Naive thymus-derived CD8-positive, alpha-beta T cell (primary cell): ENCODE results near the gene RNASE4. TPM values are rescaled to one million over a fixed set of nuclear protein-coding genes. Genes with fewer than 3 reads are reported as not detected.
A peak's percentile ranks its signal among the peaks of the same experiment; 100 is the strongest.
"Not testable (repeated sequence)": the region's sequence is repeated elsewhere in the genome, so short reads cannot be mapped to it uniquely, and the experiment has no call there.

Experiments
- ATAC-seq, 2 donors: fragments of 150-1000 bp; cut with Tn5 transposase in 1 of 2; sonication (Bioruptor Pico), chemical (Tn5 transposase) in 1 of 2; 1 replicate in 1 of 2; 2 replicates in 1 of 2; pipeline ENCODE4 v1.10.0; 2021; ENCODE audit warnings: mild to moderate bottlenecking in 2 of 2, moderate library complexity in 2 of 2
- POLR2A ChIA-PET: fragments of 350-600 bp; sonication (Branson Sonifier 250); formaldehyde crosslinking; loops from one replicate; lab custom pipeline; 2021; ENCODE audit warnings: antibody characterized with exemption; lab: Charles Lee
- DNase-seq, 10 donors: peaks; one replicate each; pipeline versions ENCODE4 v3.0.0 to v3.0.0-alpha.2; 2020 to 2022
- H3K27ac Mint-ChIP-seq, 10 donors: one replicate each; pipeline ENCODE4 v1.8.0; 2020 to 2022; ENCODE audit warnings: mild to moderate bottlenecking in 10 of 10, mixed read lengths in 10 of 10, moderate library complexity in 4 of 10, inconsistent platforms in 1 of 10
- H3K27me3 Mint-ChIP-seq, 5 donors: one replicate each; pipeline ENCODE4 v1.8.0; 2021 to 2022; ENCODE audit warnings: mixed read lengths in 5 of 5
- H3K36me3 Mint-ChIP-seq, 3 donors: one replicate each; pipeline ENCODE4 v1.8.0; 2020 to 2022; ENCODE audit warnings: mixed read lengths in 3 of 3, mild to moderate bottlenecking in 2 of 3, inconsistent platforms in 1 of 3
- H3K4me1 Mint-ChIP-seq, 4 donors: one replicate each; pipeline ENCODE4 v1.8.0; 2021 to 2022; ENCODE audit warnings: mixed read lengths in 4 of 4
- H3K4me3 Mint-ChIP-seq, 10 donors: one replicate each; pipeline ENCODE4 v1.8.0; 2020 to 2022; ENCODE audit warnings: mild to moderate bottlenecking in 10 of 10, mixed read lengths in 10 of 10, moderate library complexity in 6 of 10, inconsistent platforms in 1 of 10
- H3K9me3 Mint-ChIP-seq, 9 donors: one replicate each; pipeline ENCODE4 v1.8.0; 2020 to 2022; ENCODE audit warnings: mixed read lengths in 9 of 9, mild to moderate bottlenecking in 3 of 9, inconsistent platforms in 1 of 9, moderate library complexity in 1 of 9
- polyA plus RNA-seq, 3 donors: library from polyadenylated mRNA; unstranded; fragments of 300-500 nt; fragmentation: Illumina TruSeq; gene quantifications; one replicate each; pipeline ENCODE4 v1.2.3, GENCODE V29; 2021
- total RNA-seq, 8 experiments: library from RNA in 2 of 8; stranded (reverse) in 2 of 8; gene quantifications; one replicate each; pipeline ENCODE4 v1.2.3 and lab custom pipeline; 2021 to 2026

RNASE4 gene
- total and polyA plus RNA-seq, 5 experiments from 2014 or later, result 0.46 to 0.63 TPM; not detected in 3

DNA sequence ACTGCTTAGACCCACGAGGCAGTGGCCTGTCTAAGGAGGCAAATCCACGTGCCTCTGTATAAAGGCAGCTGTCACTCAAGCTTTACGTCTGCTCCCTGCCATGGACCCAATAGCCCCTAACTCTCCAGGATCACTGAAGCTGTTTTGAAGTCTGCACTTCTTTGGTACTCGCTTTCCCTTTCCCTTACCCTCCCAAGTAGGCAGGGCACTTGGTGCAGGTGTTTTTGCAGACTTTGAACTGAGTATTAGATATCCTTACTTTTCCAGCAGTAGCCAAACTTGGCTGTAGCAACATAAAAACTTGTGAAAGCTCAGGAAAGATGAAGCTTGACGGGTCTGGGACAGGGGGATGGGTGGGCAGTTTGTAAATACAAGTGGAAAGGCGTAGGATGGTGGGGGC is 25.0 kb upstream of the RNASE4 start:
- H3K27me3 Mint-ChIP-seq, result peaks cover 30 to 70% (median 40%) of the 10 kb centered on the region in 5 donors
- H3K27ac Mint-ChIP-seq, result no peak overlapping the region
- no peaks in the 10 kb centered on the region for H3K36me3 Mint-ChIP-seq
- H3K4me1 Mint-ChIP-seq, result peaks cover 21 to 40% (median 33%) of the 10 kb centered on the region in 4 donors
- POLR2A ChIA-PET, result no interaction called here
- H3K9me3 Mint-ChIP-seq, result no peaks in the 10 kb centered on the region
- DNase-seq, result no peak
- no peak for ATAC-seq
- no peak overlapping the region for H3K4me3 Mint-ChIP-seq

DNA sequence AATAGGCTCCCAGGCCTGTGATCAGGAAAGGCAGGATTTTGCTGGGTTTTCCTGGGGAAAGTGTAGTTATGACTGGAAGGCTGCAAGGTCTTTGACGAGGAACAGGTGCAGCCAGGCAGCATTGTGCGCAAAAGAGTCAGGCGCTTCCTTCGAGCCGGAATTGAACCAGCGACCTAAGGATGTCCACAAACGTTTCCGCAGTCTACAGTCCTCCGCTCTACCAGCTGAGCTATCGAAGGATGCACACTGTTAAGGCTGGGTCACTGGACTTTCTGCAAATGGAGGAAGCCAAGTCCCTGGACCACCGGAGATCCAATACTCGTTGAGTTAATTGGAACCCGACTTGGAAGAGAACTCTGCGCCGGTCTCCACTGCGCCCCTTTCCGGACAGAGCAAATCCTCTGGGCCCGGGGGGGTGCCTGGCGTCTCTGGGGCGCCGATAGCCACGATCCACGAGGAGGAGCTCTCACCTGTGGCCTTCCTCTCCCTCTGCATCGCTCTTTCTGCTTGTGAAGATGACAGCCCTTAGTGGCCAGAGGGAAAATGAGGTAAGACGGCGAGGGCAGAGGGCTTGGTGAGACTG is 24.5 kb upstream of the RNASE4 start:
- Mint-ChIP-seq H3K27me3 (peaks cover 27 to 64% (median 36%) of the 10 kb centered on the region in 5 donors), H3K9me3 (no peaks in the 10 kb centered on the region), H3K27ac (peak overlapping the region in 1 of 10 donors; percentile 16), H3K4me1 (peaks cover 20 to 38% (median 32%) of the 10 kb centered on the region in 4 donors), H3K36me3 (no peaks in the 10 kb centered on the region), H3K4me3 (no peak overlapping the region)
- ATAC-seq (no peak), DNase-seq (no peak)
- POLR2A ChIA-PET, result no interaction called here

DNA sequence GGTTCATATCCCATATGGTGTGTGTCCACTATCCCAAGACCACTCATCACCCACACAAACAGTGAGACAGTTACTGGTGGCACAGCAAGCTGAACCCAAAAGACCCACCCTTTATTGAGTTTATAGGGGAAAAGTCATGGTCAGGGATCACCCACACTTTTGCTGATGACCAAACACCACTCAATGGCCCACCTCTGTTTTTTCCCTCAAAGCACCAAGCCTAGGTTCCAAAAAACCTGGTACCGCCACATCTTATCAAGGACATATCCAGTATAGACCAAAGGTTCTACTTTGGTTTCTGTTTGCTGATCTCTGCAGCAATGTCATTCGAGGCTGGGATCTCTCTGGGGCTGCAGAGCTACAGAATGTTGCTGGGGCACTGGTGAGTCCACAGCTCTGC is 23.2 kb upstream of the RNASE4 start:
- Mint-ChIP-seq H3K27me3 (peaks cover 15 to 51% (median 25%) of the 10 kb centered on the region in 5 donors), H3K4me3 (no peak overlapping the region), H3K27ac (peak overlapping the region in 2 of 10 donors; percentile 29 to 72), H3K9me3 (no peaks in the 10 kb centered on the region), H3K4me1 (peaks cover 20 to 38% (median 31%) of the 10 kb centered on the region in 4 donors), H3K36me3 (no peaks in the 10 kb centered on the region)
- no peak for DNase-seq
- no peak for ATAC-seq
- POLR2A ChIA-PET, result interaction anchor here (0.8 kb wide), 1 partner anchor 30 kb away, joined by 4 read pairs; no protein-coding TSS in a partner anchor

DNA sequence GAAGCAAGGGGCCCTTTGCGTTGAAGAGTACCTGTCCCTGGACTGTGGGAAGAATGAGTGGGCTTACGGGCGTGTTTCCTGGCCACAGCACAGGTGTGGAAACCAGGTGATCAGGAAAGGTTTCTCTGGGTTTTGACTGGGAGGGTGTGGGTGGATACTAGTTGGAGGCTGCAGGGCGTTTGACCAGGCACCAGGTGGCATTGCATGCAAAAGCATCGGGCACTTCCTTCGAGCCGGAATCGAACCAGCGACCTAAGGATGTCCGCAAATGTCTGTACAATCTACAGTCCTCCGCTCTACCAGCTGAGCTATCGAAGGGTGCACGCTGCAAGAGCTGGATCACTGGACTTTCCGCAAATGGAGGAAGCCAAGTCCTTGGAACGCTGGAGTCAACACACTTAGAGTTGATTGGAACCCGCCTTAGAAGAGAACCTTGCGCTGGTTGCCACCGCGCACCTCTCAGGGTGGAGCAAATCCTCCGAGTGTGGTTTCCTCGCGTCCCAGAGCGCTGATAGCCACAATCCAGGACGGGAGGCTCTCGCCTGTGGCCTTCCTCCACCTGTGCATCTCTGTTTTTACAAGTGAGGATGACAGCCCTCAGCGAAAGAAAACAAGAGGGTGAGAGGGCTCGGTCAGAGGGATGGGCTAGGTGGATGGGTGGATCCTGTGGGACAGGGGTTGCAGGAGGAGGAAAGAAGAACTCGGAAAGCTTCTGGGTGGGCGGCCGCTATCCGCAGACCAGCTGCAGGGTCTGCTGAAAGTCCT is 21.2 kb upstream of the RNASE4 start:
- peaks cover 25 to 33% (median 29%) of the 10 kb centered on the region in 4 donors for H3K4me1 Mint-ChIP-seq
- peak overlapping the region; percentile 60 to 86 (median 79) for H3K4me3 Mint-ChIP-seq
- POLR2A ChIA-PET, result interaction anchor here (0.7 to 1.0 kb wide), 3 partner anchors 19 to 22 kb away, joined by 3 to 4 read pairs (median 4); no protein-coding TSS in a partner anchor
- H3K27me3 Mint-ChIP-seq, result peaks cover 0 to 32% (median 15%) of the 10 kb centered on the region in 5 donors
- ATAC-seq (peak; percentile 89 to 92), DNase-seq (peak; percentile 48 to 84 (median 69))
- no peaks in the 10 kb centered on the region for H3K36me3 Mint-ChIP-seq
- H3K9me3 Mint-ChIP-seq, result no peaks in the 10 kb centered on the region
- H3K27ac Mint-ChIP-seq, result peak overlapping the region in 4 of 10 donors; percentile 28 to 89 (median 68)

DNA sequence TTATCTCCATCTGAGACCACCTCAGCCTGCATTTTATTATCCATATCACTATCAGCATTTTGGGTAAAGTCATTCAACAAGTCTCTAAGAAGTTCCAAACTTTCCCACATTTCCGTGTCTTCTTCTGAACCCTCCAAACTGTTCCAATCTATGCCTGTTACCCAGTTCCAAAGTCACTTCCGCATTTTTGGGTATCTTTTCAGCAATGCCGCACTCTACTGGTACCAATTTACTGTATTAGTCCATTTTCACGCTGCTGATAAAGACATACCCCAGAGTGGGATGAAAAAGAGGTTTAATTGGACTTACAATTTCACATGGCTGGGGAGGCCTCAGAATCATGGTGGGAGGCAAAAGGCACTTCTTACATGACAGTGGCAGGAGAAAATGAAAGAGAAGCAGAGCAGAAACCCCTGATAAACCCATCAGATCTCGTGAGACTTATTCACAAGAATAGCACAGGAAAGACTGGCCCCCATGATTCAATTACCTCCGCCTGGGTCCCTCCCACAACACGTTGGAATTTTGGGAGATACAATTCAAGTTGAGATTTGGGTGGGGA is 17.9 kb upstream of the RNASE4 start:
- H3K36me3 Mint-ChIP-seq, H3K27ac Mint-ChIP-seq, H3K4me3 Mint-ChIP-seq, H3K9me3 Mint-ChIP-seq, H3K27me3 Mint-ChIP-seq, POLR2A ChIA-PET, DNase-seq, ATAC-seq: not testable (repeated sequence)
- peaks cover 27 to 41% (median 35%) of the 10 kb centered on the region in 4 donors for H3K4me1 Mint-ChIP-seq

DNA sequence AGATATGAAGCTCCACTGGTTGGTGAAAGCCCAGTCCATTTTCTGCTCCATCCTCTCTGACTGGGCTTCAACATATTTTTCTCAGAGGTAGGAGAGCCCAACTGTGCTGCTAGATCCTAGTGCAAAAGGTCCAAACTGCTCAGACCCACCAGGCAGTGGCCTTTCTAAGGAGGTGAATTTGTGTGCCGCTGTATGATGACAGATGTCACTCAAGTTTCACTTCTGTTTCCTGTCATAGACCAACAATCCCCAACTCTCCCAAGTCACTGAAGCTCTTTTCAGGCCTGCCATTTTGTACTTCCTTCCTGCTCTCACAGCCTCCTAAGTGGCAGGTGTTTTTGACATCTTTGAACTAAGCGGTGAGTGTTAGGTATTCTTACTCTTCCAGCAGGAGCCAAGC is 16.4 kb upstream of the RNASE4 start:
- no peak for DNase-seq
- Mint-ChIP-seq H3K9me3 (no peaks in the 10 kb centered on the region), H3K36me3 (no peaks in the 10 kb centered on the region), H3K27me3 (peaks cover 0 to 8% (median 4%) of the 10 kb centered on the region in 5 donors), H3K4me3 (peak overlapping the region in 4 of 10 donors; percentile 2 to 60 (median 12)), H3K4me1 (peaks cover 19 to 39% (median 23%) of the 10 kb centered on the region in 4 donors), H3K27ac (peak overlapping the region in 7 of 10 donors; percentile 41 to 80 (median 64))
- ATAC-seq, result peak in 1 of 2 donors; percentile 36
- POLR2A ChIA-PET, result interaction anchor here (1.6 to 2.1 kb wide), 2 partner anchors 11 to 14 kb away, joined by 4 to 5 read pairs; no protein-coding TSS in a partner anchor

DNA sequence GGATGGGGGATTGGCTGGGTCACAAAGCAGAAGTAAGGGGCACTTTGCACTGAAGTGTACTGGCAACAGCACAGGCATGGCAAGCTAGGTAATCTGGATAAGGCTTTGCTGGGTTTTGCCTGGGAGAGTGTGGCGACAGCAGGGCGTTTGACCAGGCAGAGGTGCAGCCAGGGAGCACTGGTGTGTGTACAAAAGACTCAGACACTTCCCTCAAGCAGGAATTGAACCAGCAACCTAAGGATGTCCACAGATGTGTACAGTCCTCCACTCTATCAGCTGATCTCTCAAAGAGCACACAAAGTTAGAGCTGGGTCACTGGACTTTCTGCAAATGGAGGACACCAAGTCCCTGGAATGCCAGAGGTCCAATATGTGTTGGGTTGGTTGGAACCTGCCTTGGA is 15.4 kb upstream of the RNASE4 start:
- H3K4me1 Mint-ChIP-seq, result peaks cover 11 to 30% (median 14%) of the 10 kb centered on the region in 4 donors
- H3K4me3 Mint-ChIP-seq, result no peak overlapping the region
- ATAC-seq (no peak), DNase-seq (no peak)
- POLR2A ChIA-PET, result interaction anchor here (1.6 to 2.1 kb wide), 2 partner anchors 10 to 13 kb away, joined by 4 to 5 read pairs; no protein-coding TSS in a partner anchor
- H3K9me3 Mint-ChIP-seq, result no peaks in the 10 kb centered on the region
- H3K27ac Mint-ChIP-seq, result no peak overlapping the region
- no peaks in the 10 kb centered on the region for H3K36me3 Mint-ChIP-seq
- H3K27me3 Mint-ChIP-seq, result peaks cover 0 to 3% (median 0%) of the 10 kb centered on the region in 5 donors

DNA sequence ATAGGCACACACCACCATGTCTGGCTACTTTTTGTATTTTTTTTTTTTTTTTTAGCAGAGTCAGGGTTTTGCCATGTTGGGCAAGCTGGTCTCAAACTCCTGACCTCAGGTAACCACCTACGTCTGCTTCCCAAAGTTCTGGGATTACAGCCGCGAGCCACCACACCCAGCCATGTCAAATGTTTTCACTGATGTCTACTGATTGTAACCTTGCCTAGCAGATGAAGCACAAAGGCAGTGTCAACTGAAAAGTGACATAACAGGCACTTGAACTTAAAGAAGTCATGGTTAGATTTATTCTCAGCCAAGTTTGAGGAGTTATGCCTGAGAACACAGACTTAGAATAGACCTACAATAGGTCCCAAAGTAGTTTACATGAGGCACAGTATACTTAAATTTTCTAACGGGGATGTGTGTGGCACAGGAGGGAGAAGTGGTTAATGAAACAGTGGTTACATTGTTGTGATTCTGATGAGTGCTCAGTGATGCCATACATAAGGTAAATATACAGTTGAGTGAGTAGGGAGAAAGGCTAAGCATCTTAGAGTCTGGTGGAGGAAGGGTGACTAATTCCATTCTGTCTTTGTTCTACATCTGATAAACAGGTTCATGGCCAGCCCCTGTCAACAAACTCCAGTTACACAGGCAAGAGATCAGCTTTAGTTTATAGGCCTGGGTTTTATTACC is 12.6 kb upstream of the RNASE4 start:
- H3K27me3 Mint-ChIP-seq, result peaks cover 0 to 3% (median 0%) of the 10 kb centered on the region in 5 donors
- DNase-seq, result no peak
- ATAC-seq, result no peak
- no peaks in the 10 kb centered on the region for H3K9me3 Mint-ChIP-seq
- H3K4me1 Mint-ChIP-seq, result peaks cover 11 to 25% (median 14%) of the 10 kb centered on the region in 4 donors
- H3K4me3 Mint-ChIP-seq, result no peak overlapping the region
- POLR2A ChIA-PET, result no interaction called here
- H3K27ac Mint-ChIP-seq, result peak overlapping the region in 1 of 10 donors; percentile 5
- no peaks in the 10 kb centered on the region for H3K36me3 Mint-ChIP-seq

DNA sequence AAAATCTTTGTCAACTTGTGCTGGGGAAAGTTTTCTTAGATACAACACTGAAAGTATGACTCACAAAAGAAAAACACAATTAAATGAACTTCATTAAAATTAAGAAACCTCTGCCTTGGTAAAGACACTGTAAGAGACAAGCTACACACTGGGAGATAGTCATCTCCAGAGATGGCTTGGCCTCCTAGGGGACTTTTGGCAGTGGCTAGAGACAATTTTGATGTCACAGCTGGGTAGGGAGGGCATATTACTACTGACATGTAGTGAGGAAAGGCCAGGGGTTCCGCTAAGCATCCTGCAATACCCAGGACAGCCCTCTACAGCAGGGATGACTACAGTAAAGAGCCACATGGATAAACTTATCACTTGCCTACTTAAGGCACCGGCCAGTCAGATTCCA is 8.7 kb upstream of the RNASE4 start:
- Mint-ChIP-seq H3K9me3 (no peaks in the 10 kb centered on the region), H3K36me3 (no peaks in the 10 kb centered on the region), H3K4me3 (no peak overlapping the region), H3K27me3 (peaks cover 0 to 3% (median 0%) of the 10 kb centered on the region in 5 donors), H3K4me1 (peaks cover 0 to 9% (median 6%) of the 10 kb centered on the region in 4 donors), H3K27ac (peak overlapping the region in 1 of 10 donors; percentile 43)
- DNase-seq (no peak), ATAC-seq (no peak)
- POLR2A ChIA-PET, result no interaction called here

DNA sequence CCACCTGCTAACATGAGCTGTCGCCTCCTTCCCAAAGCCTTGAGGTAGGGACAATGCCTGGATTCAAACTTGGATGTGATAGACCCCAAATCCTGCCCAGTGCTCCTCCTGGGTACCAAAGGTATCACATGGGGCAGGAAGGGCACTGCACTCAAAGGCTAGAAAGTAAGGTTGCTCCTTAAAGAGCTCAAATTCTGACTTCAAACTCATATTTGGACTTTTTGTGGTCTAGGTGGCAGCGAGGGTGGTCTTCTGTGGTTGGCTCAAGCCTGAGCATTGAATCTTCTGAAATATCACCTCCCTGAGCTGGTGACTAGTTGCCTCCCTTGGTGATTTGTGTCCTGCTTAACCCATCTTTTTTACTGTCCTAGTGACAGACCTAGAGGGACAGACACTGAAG is 8.3 kb upstream of the RNASE4 start:
- H3K4me3 Mint-ChIP-seq, result no peak overlapping the region
- POLR2A ChIA-PET, result interaction anchor here (0.9 kb wide), 1 partner anchor 333 kb away, joined by 3 read pairs; the partner anchor contains the start of gene PARP2

DNA sequence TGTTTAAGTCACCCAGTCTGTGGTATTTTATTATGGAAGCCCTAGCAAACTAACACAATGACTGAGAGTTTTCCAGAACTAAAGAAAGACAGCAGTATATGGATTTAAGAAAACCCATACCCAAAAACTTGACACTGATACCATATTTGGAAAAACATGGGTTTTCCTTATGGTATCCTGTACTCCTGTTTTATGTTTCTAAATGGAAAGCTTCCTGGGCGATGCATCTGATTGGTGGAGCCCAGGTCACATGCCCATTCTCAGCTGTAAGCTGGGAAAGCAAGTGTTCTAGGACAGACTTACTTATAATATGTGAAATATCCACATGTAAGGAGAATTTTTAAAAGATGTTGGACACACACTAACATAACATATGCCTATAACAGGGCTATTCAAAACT is 4.5 kb upstream of the RNASE4 start:
- H3K9me3 Mint-ChIP-seq, result peaks cover 0 to 1% (median 0%) of the 10 kb centered on the region in 9 donors
- H3K4me1 Mint-ChIP-seq, result peaks cover 5 to 30% (median 12%) of the 10 kb centered on the region in 4 donors
- H3K27ac Mint-ChIP-seq, result no peak overlapping the region
- H3K27me3 Mint-ChIP-seq, result peaks cover 0 to 5% (median 0%) of the 10 kb centered on the region in 5 donors
- DNase-seq, result no peak
- H3K4me3 Mint-ChIP-seq, result peak overlapping the region in 1 of 10 donors; percentile 14
- no peaks in the 10 kb centered on the region for H3K36me3 Mint-ChIP-seq
- POLR2A ChIA-PET, result interaction anchor here (2.0 to 4.8 kb wide), 2 partner anchors 11 to 67 kb away, joined by 5 to 65 read pairs; no protein-coding TSS in a partner anchor
- ATAC-seq, result no peak

More for the DNA sequence above, 8.3 kb upstream of the RNASE4 start:
- H3K9me3 Mint-ChIP-seq, result no peaks in the 10 kb centered on the region
- no peaks in the 10 kb centered on the region for H3K36me3 Mint-ChIP-seq
- no peak for DNase-seq
- no peak overlapping the region for H3K27ac Mint-ChIP-seq
- peaks cover 0 to 14% (median 8%) of the 10 kb centered on the region in 4 donors for H3K4me1 Mint-ChIP-seq
- H3K27me3 Mint-ChIP-seq, result peaks cover 0 to 3% (median 0%) of the 10 kb centered on the region in 5 donors
- no peak for ATAC-seq

DNA sequence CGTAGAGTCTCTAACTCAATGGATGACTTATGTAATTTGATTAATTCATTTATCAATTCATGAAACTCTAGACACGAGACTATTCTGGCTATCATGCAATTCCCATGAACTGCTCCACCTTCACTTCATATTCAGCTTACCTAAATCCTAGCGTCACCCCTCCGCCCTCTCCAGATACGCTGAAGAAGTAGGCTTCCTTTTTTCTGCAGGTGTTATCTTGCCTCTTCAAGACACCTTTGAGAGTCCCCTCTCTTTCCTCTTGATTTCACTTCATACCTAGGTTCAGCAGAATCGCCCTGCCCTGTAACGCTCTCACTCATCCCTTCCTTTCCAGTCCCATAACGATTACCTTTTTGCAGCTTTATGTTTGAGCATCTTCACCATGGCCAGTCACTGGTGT is 4.0 kb upstream of the RNASE4 start:
- ATAC-seq (no peak), DNase-seq (no peak)
- Mint-ChIP-seq H3K27ac (peak overlapping the region in 2 of 10 donors; percentile 32 to 72), H3K4me3 (no peak overlapping the region), H3K9me3 (peaks cover 0 to 1% (median 0%) of the 10 kb centered on the region in 9 donors), H3K27me3 (peaks cover 0 to 5% (median 0%) of the 10 kb centered on the region in 5 donors), H3K4me1 (peaks cover 8 to 33% (median 15%) of the 10 kb centered on the region in 4 donors), H3K36me3 (no peaks in the 10 kb centered on the region)
- POLR2A ChIA-PET, result interaction anchor here (1.6 to 4.9 kb wide), 6 partner anchors 11 to 338 kb away, joined by 5 to 74 read pairs (median 34); partner anchors contain the start of genes PARP2 and PIP4P1
